ENCODE measurements around the gene POU2F2. TPM values are rescaled to one million over a fixed set of nuclear protein-coding genes. Genes with fewer than 3 reads are reported as not detected.

The POU2F2 gene
- total and polyA plus RNA-seq, 10 of the 15 experiments (the other 5 are each of a cell fraction or from before 2014, with no cell fraction given), result 4.4 to 62.4 (median 37.9) TPM

DNA sequence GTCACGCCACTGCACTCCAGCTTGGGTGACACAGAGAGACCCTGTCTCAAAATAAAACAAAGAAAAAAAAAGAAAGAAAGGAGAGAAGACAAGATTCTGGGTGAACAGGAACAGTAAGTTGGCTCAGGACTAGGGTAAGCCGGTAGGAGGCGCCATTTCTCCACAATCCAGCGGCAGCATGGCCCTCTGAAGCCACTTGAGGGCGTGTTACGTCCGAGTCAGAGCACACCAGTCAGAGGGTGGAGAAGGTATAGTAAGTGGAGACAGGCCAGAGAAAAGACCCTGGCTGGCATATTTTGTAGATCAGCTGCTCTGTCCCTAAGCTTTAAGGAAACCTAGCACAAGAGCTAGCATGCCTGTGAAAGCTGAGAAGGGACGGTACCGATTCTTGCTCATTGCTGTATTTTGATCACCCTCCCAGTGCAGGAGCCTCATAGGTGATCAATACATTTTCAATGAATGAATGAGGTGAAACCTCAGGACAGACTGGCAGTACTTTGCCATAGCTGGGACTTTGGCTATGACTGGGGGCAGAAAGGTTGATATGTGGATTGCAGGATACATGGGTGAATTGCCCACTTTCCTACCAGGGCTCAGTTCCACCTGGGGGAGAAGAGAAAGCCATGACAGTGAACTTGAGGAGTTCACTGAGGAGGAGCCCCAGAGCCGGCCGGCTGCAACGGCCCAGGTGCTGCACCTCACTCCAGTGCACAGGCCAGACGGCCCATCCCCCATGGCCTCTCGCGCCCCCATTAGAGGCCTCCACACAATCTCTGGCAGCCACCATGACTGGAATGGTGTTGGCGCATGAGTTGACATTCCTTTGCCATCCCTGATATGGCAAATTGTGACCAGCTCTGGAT, 23.5 kb downstream of the POU2F2 start:
- H2AFZ ChIP-seq (ENCODE audit: control insufficient read depth, low read depth, low read length), result no peak overlapping the region
- ATAC-seq (peak; percentile 99), DNase-seq (ENCODE audit: low read depth, low spot score) (peak; percentile 72), FAIRE-seq (peak; percentile 88)
- no peaks in the 10 kb centered on the region for H3K9me3 ChIP-seq (replicated peaks; ENCODE audit: control insufficient read depth, insufficient read depth, low read length)
- no peak overlapping the region for H3K4me3 ChIP-seq
- RAD21 ChIA-PET (ENCODE audit: unreplicated experiment), result interaction anchor here (0.7 to 5.2 kb wide), 18 partner anchors 11 to 324 kb away, joined by 3 to 57 read pairs (median 4); partner anchors contain the start of genes GSK3A and POU2F2
- 7% methylated on average over 16 of the region's 16 CpGs for WGBS (ENCODE audit: insufficient coverage, insufficient replicate concordance, low lambda C conversion rate, missing lambda C conversion rate)
- peaks cover 31% of the 10 kb centered on the region for H3K4me1 ChIP-seq (ENCODE audit: control insufficient read depth, insufficient read depth, low read length)
- in situ Hi-C loops (cut with MboI) (loop anchor here (5.0 kb wide), 1 partner anchor 79 kb away; no protein-coding TSS in a partner anchor), intact Hi-C loops (cut with micrococcal nuclease; ENCODE audit: unreplicated experiment) (loop anchor here (1.0 to 10.0 kb wide), 5 partner anchors 25 to 326 kb away; partner anchors contain the start of gene MEGF8)
- CTCF ChIA-PET, result interaction anchor here (0.6 to 10.9 kb wide), 35 partner anchors 9 to 326 kb away, joined by 3 to 197 read pairs (median 4); partner anchors contain the start of genes DEDD2, GSK3A, PAFAH1B3 and POU2F2
- H4K20me1 ChIP-seq (ENCODE audit: control insufficient read depth, insufficient read depth), result no peaks in the 10 kb centered on the region
- peaks cover 8 to 19% of the 10 kb centered on the region in 2 experiments for H3K36me3 ChIP-seq (ENCODE audit: control insufficient read depth in 2 of 2, insufficient read depth in 2 of 2, low read length in 1 of 2)
- POLR2A ChIA-PET, result interaction anchor here (0.6 to 4.0 kb wide), 5 partner anchors 11 to 134 kb away, joined by 3 to 18 read pairs (median 6); partner anchors contain the start of gene GSK3A
- H3K27me3 ChIP-seq (replicated peaks in 1 of 2; ENCODE audit: control insufficient read depth in 2 of 2, insufficient read depth in 2 of 2, low read length in 1 of 2), result no peaks in the 10 kb centered on the region
- H3K9ac ChIP-seq (ENCODE audit: control insufficient read depth, insufficient read depth, low read length), result no peak overlapping the region
- no peaks in the 10 kb centered on the region; the same call in 1 of the 2 replicates for H3K79me2 ChIP-seq (ENCODE audit: control insufficient read depth, insufficient read depth, low read length)
- no peak overlapping the region for H3K27ac ChIP-seq (ENCODE audit: control insufficient read depth, insufficient read depth)
- BruUV-seq (replicated peaks), result no TSS peak
- SMC1A ChIA-PET (ENCODE audit: uncharacterized antibody, unreplicated experiment), result interaction anchor here (0.7 to 10.2 kb wide), 16 partner anchors 11 to 186 kb away, joined by 3 to 223 read pairs (median 5); partner anchors contain the start of genes GSK3A and POU2F2
- H3K4me2 ChIP-seq (ENCODE audit: control insufficient read depth, insufficient read depth), result 0 out of 2 replicates have a peak overlapping the region, but pooled peaks have one; percentile 1
- TF ChIP-seq LARP7 (IDR thresholded peaks at IDR 0.05) (0 out of 2 replicates have a peak, but pooled peaks have one; percentile 22), SMC3 (IDR thresholded peaks at IDR 0.05; ENCODE audit: borderline replicate concordance, low read length) (peak; percentile 100), RAD21 (IDR thresholded peaks at IDR 0.05; ENCODE audit: insufficient read depth, low read depth, low read length) (peak; percentile 100), NR2F1 (conservative IDR thresholded peaks at IDR 0.05) (no peak), MXI1 (IDR thresholded peaks at IDR 0.05; ENCODE audit: low read depth, low read length) (peak; percentile 78; the same call in 1 of the 2 replicates), IKZF1 (conservative IDR thresholded peaks at IDR 0.05) (0 out of 2 replicates have a peak, but pooled peaks have one; percentile 19), YBX1 (IDR thresholded peaks at IDR 0.05) (no peak), NBN (IDR thresholded peaks at IDR 0.05) (peak; percentile 86)
- TF ChIP-seq, protein P1, sequence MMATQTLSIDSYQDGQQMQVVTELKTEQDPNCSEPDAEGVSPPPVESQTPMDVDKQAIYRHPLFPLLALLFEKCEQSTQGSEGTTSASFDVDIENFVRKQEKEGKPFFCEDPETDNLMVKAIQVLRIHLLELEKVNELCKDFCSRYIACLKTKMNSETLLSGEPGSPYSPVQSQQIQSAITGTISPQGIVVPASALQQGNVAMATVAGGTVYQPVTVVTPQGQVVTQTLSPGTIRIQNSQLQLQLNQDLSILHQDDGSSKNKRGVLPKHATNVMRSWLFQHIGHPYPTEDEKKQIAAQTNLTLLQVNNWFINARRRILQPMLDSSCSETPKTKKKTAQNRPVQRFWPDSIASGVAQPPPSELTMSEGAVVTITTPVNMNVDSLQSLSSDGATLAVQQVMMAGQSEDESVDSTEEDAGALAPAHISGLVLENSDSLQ (IDR thresholded peaks at IDR 0.05), result no peak
- TF ChIP-seq, protein P2, sequence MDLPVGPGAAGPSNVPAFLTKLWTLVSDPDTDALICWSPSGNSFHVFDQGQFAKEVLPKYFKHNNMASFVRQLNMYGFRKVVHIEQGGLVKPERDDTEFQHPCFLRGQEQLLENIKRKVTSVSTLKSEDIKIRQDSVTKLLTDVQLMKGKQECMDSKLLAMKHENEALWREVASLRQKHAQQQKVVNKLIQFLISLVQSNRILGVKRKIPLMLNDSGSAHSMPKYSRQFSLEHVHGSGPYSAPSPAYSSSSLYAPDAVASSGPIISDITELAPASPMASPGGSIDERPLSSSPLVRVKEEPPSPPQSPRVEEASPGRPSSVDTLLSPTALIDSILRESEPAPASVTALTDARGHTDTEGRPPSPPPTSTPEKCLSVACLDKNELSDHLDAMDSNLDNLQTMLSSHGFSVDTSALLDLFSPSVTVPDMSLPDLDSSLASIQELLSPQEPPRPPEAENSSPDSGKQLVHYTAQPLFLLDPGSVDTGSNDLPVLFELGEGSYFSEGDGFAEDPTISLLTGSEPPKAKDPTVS (IDR thresholded peaks at IDR 0.05; ENCODE audit: low read depth, low read length), result peak; percentile 75; the same call in 1 of the 2 replicates
- TF ChIP-seq, protein P3, sequence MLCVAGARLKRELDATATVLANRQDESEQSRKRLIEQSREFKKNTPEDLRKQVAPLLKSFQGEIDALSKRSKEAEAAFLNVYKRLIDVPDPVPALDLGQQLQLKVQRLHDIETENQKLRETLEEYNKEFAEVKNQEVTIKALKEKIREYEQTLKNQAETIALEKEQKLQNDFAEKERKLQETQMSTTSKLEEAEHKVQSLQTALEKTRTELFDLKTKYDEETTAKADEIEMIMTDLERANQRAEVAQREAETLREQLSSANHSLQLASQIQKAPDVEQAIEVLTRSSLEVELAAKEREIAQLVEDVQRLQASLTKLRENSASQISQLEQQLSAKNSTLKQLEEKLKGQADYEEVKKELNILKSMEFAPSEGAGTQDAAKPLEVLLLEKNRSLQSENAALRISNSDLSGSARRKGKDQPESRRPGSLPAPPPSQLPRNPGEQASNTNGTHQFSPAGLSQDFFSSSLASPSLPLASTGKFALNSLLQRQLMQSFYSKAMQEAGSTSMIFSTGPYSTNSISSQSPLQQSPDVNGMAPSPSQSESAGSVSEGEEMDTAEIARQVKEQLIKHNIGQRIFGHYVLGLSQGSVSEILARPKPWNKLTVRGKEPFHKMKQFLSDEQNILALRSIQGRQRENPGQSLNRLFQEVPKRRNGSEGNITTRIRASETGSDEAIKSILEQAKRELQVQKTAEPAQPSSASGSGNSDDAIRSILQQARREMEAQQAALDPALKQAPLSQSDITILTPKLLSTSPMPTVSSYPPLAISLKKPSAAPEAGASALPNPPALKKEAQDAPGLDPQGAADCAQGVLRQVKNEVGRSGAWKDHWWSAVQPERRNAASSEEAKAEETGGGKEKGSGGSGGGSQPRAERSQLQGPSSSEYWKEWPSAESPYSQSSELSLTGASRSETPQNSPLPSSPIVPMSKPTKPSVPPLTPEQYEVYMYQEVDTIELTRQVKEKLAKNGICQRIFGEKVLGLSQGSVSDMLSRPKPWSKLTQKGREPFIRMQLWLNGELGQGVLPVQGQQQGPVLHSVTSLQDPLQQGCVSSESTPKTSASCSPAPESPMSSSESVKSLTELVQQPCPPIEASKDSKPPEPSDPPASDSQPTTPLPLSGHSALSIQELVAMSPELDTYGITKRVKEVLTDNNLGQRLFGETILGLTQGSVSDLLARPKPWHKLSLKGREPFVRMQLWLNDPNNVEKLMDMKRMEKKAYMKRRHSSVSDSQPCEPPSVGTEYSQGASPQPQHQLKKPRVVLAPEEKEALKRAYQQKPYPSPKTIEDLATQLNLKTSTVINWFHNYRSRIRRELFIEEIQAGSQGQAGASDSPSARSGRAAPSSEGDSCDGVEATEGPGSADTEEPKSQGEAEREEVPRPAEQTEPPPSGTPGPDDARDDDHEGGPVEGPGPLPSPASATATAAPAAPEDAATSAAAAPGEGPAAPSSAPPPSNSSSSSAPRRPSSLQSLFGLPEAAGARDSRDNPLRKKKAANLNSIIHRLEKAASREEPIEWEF (IDR thresholded peaks at IDR 0.05; ENCODE audit: insufficient replicate concordance, low read depth, low read length), result peak; percentile 47
- TF ChIP-seq, protein P4, sequence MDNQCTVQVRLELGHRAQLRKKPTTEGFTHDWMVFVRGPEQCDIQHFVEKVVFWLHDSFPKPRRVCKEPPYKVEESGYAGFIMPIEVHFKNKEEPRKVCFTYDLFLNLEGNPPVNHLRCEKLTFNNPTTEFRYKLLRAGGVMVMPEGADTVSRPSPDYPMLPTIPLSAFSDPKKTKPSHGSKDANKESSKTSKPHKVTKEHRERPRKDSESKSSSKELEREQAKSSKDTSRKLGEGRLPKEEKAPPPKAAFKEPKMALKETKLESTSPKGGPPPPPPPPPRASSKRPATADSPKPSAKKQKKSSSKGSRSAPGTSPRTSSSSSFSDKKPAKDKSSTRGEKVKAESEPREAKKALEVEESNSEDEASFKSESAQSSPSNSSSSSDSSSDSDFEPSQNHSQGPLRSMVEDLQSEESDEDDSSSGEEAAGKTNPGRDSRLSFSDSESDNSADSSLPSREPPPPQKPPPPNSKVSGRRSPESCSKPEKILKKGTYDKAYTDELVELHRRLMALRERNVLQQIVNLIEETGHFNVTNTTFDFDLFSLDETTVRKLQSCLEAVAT (IDR thresholded peaks at IDR 0.05), result peak; percentile 49; the same call in 1 of the 2 replicates

Measured in GM12878 (cell line).